Measurements from ENCODE around the gene DPP10.

DPP10 gene

DNA sequence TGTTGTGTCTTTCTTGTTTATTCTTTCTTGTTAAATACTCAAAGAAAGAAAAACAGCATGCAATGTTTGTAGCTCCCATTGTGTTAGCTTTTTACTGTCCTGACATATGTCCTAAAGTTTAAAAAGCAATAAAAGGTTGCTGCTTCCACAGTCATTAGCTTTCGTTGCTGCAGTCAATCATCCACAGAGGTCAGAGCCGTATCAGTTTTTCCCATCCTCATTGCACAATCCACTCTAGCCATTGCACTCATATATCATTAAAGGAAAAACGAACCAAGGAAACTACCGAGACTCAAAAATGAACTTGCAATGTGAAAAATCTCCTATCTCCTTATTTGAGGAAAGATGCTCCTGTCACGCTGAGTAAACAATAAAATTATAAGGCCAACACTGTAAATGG is 954.1 kb downstream of the DPP10 start:
- H3K36me3 ChIP-seq, result no peaks in the 10 kb centered on the region
- H3K4me1 ChIP-seq (ENCODE audit: control insufficient read depth in 1 of 2, insufficient read depth in 1 of 2, low read depth in 1 of 2, low read length in 1 of 2), result no peaks in the 10 kb centered on the region
- TF ChIP-seq, protein P1, sequence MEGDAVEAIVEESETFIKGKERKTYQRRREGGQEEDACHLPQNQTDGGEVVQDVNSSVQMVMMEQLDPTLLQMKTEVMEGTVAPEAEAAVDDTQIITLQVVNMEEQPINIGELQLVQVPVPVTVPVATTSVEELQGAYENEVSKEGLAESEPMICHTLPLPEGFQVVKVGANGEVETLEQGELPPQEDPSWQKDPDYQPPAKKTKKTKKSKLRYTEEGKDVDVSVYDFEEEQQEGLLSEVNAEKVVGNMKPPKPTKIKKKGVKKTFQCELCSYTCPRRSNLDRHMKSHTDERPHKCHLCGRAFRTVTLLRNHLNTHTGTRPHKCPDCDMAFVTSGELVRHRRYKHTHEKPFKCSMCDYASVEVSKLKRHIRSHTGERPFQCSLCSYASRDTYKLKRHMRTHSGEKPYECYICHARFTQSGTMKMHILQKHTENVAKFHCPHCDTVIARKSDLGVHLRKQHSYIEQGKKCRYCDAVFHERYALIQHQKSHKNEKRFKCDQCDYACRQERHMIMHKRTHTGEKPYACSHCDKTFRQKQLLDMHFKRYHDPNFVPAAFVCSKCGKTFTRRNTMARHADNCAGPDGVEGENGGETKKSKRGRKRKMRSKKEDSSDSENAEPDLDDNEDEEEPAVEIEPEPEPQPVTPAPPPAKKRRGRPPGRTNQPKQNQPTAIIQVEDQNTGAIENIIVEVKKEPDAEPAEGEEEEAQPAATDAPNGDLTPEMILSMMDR (IDR thresholded peaks at IDR 0.05), result no peak
- no peaks in the 10 kb centered on the region for H3K27me3 ChIP-seq
- no peaks in the 10 kb centered on the region for H3K9me3 ChIP-seq
- H3K4me3 ChIP-seq (ENCODE audit: low read depth in 1 of 2, low read length in 1 of 2), result no peak overlapping the region
- no peak overlapping the region for H3K27ac ChIP-seq

GRCh38 chr2:115400940-115401339 is 958.5 kb downstream of the DPP10 start:
- Histone ChIP-seq H3K4me3 (ENCODE audit: low read depth in 1 of 2, low read length in 1 of 2) (no peak overlapping the region), H3K36me3 (no peaks in the 10 kb centered on the region), H3K27me3 (no peaks in the 10 kb centered on the region), H3K9me3 (no peaks in the 10 kb centered on the region), H3K27ac (no peak overlapping the region), H3K4me1 (ENCODE audit: control insufficient read depth in 1 of 2, insufficient read depth in 1 of 2, low read depth in 1 of 2, low read length in 1 of 2) (no peaks in the 10 kb centered on the region)
- TF ChIP-seq, protein P1 (IDR thresholded peaks at IDR 0.05), result no peak

DNA sequence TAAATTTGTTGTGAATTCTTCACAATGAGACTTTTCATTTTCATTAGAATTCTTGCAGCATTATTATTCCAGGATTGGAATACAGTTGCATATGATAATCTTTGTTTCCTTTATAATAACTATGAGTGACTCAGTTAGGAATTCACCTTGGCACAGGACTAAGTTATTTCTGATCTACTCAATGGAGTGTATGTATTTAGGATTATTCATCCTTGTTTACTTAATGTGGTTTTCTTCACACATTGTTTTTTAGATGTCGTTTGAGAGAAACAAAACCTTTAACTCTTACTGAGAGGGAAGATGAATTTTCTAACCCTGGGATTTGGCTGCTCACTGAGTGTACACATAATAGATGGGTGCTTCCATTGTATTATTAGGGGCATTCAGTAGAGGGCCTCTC is 970.1 kb downstream of the DPP10 start:
- Histone ChIP-seq H3K4me1 (ENCODE audit: control insufficient read depth in 1 of 2, insufficient read depth in 1 of 2, low read depth in 1 of 2, low read length in 1 of 2) (no peaks in the 10 kb centered on the region), H3K27ac (no peak overlapping the region), H3K4me3 (ENCODE audit: low read depth in 1 of 2, low read length in 1 of 2) (no peak overlapping the region), H3K36me3 (no peaks in the 10 kb centered on the region), H3K27me3 (no peaks in the 10 kb centered on the region), H3K9me3 (no peaks in the 10 kb centered on the region)
- TF ChIP-seq, protein P1 (IDR thresholded peaks at IDR 0.05), result no peak

DNA sequence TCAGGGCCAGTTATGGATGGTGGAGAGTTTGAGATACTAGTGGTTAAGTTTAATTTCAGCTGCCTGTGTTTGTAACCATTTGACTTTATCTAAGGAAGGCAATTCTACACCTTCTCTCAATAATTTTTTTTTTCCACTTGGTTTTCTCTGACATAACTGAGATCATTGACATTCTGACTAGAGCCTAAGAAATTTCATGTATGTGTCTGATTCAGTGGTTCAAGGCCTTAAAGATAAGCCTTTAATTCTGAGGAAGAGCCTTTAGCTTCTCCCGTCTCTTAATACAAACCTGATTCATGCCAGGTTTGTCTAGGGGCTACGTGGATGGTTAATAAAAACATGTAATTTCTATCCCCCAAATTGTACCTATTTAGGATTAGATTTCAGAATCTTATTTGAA is 971.4 kb downstream of the DPP10 start:
- H3K4me3 ChIP-seq (ENCODE audit: low read depth in 1 of 2, low read length in 1 of 2), result no peak overlapping the region
- no peaks in the 10 kb centered on the region for H3K36me3 ChIP-seq
- TF ChIP-seq, protein P1 (IDR thresholded peaks at IDR 0.05), result no peak
- no peaks in the 10 kb centered on the region for H3K27me3 ChIP-seq
- H3K4me1 ChIP-seq (ENCODE audit: control insufficient read depth in 1 of 2, insufficient read depth in 1 of 2, low read depth in 1 of 2, low read length in 1 of 2), result no peaks in the 10 kb centered on the region
- H3K27ac ChIP-seq, result no peak overlapping the region
- no peaks in the 10 kb centered on the region for H3K9me3 ChIP-seq

DNA sequence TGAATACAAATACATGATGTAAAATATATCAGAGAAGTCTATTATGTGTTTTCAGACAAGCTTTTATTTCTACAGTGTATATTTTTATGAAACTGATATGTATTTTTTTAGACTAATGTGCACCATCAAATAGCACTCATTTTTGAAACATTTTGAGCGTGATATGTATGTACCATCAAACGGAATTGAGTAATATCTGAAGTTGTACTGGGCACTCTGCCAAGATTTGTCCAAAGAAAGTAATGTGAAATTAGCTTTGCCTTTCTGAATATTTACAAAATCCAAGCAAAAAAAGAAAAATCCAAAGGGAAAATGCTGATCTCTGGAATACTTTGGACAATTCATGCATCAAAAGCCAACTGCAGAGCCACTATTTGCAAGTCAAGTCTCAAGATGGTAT is 972.0 kb downstream of the DPP10 start:
- Histone ChIP-seq H3K4me3 (ENCODE audit: low read depth in 1 of 2, low read length in 1 of 2) (no peak overlapping the region), H3K27me3 (no peaks in the 10 kb centered on the region), H3K4me1 (ENCODE audit: control insufficient read depth in 1 of 2, insufficient read depth in 1 of 2, low read depth in 1 of 2, low read length in 1 of 2) (no peaks in the 10 kb centered on the region), H3K36me3 (no peaks in the 10 kb centered on the region), H3K9me3 (no peaks in the 10 kb centered on the region), H3K27ac (no peak overlapping the region)
- TF ChIP-seq, protein P1 (IDR thresholded peaks at IDR 0.05), result no peak

Measured in neutrophil (primary cell).